Smooth muscle cell (in vitro differentiated cells): ENCODE measurements around the gene PODXL2. TPM values are rescaled to one million over a fixed set of nuclear protein-coding genes. Genes with fewer than 3 reads are reported as not detected.

Source experiments
- DNase-seq: peaks from one replicate; lab custom pipeline; 2025; ENCODE audit not compliant: unreplicated experiment; lab: John Stamatoyannopoulos, UW
- H2AFZ ChIP-seq: fragments of 200-600 bp; sonication (generic); 2 replicates; pipeline ENCODE4 v1.6.0; 2016; ENCODE audit warnings: antibody characterized with exemption, low read depth, mild to moderate bottlenecking
- H3F3A ChIP-seq: fragments of 200-600 bp; sonication (generic); 2 replicates; pipeline ENCODE4 v1.6.0; 2017; ENCODE audit warnings: antibody characterized with exemption, low read depth
- H3K27ac ChIP-seq: fragments of 200-600 bp; sonication (generic); 2 replicates; pipeline ENCODE4 v1.5.1; 2016; ENCODE audit warnings: low read depth, mild to moderate bottlenecking
- H3K27me3 ChIP-seq: fragments of 200-600 bp; sonication (generic); 2 replicates; pipeline ENCODE4 v1.6.1; 2016; ENCODE audit warnings: low read depth, mild to moderate bottlenecking
- H3K36me3 ChIP-seq: fragments of 200-600 bp; sonication (generic); 2 replicates; pipeline ENCODE4 v1.5.1; 2016; ENCODE audit warnings: low read depth
- H3K4me1 ChIP-seq: fragments of 200-600 bp; sonication (generic); 2 replicates; pipeline ENCODE4 v1.5.1; 2016; ENCODE audit warnings: low read depth
- H3K4me2 ChIP-seq: fragments of 200-600 bp; sonication (generic); 2 replicates; pipeline ENCODE4 v1.6.0; 2016; ENCODE audit warnings: mild to moderate bottlenecking
- H3K4me3 ChIP-seq: fragments of 200-600 bp; sonication (generic); 2 replicates; pipeline ENCODE4 v1.5.1; 2016; ENCODE audit warnings: mild to moderate bottlenecking
- H3K79me2 ChIP-seq: fragments of 200-600 bp; sonication (generic); 2 replicates; pipeline ENCODE4 v1.6.0; 2016; ENCODE audit warnings: low read depth, mild to moderate bottlenecking
- H3K9ac ChIP-seq: fragments of 200-600 bp; sonication (generic); 2 replicates; pipeline ENCODE4 v1.6.0; 2016; ENCODE audit warnings: low read depth
- H3K9me3 ChIP-seq: fragments of 200-600 bp; sonication (generic); replicated peaks from 2 replicates; pipeline ENCODE4 v1.5.1; 2016; ENCODE audit warnings: low read depth
- H4K20me1 ChIP-seq: fragments of 200-600 bp; sonication (generic); 2 replicates; pipeline ENCODE4 v1.6.0; 2016; ENCODE audit warnings: low read depth
- CTCF ChIP-seq: fragments of 200-600 bp; sonication (generic); IDR thresholded peaks from 2 replicates; pipeline ENCODE4 v1.5.1; 2017; ENCODE audit warnings: borderline replicate concordance, mild to moderate bottlenecking, antibody characterized with exemption; ENCODE audit not compliant: insufficient read depth, poor library complexity, severe bottlenecking
- WGBS: methylation state at CpG from one replicate; pipeline ENCODE4 v1.1.7; 2016; ENCODE audit warnings: low lambda C conversion rate; 5-methylcytosine and 5-hydroxymethylcytosine counted together
- polyA plus RNA-seq: library from polyadenylated mRNA; unstranded; fragments of >200 nt; fragmentation: Nextera tagmentation; extraction: Ambion mirVana; gene quantifications from 2 replicates; pipeline ENCODE4 v1.2.1, GENCODE V29; 2016
- total RNA-seq: library from RNA; depleted of rRNA; stranded (reverse); fragments of >200 nt; gene quantifications from 2 replicates; pipeline ENCODE4 v1.2.3, GENCODE V29; 2014

The PODXL2 gene
- total and polyA plus RNA-seq, 2 experiments from 2014 or later = 4.1 to 9.7 TPM

GRCh38 chr3:127710155-127710941, 81.4 kb downstream of the PODXL2 start:
- H3K36me3 ChIP-seq = no peaks in the 10 kb centered on the region
- no peak for DNase-seq
- 95% methylated on average over 18 of the region's 18 CpGs for WGBS

GRCh38 chr3:127711021-127711695, 82.2 kb downstream of the PODXL2 start:
- no peaks in the 10 kb centered on the region for H3K4me1 ChIP-seq
- H3K27me3 ChIP-seq = no peaks in the 10 kb centered on the region
- H3K27ac ChIP-seq = no peak overlapping the region
- H3K9me3 ChIP-seq = no peaks in the 10 kb centered on the region
- no peaks in the 10 kb centered on the region for H4K20me1 ChIP-seq
- no peak overlapping the region for H2AFZ ChIP-seq
- no peaks in the 10 kb centered on the region for H3K36me3 ChIP-seq
- H3K79me2 ChIP-seq = no peaks in the 10 kb centered on the region
- H3F3A ChIP-seq = no peaks in the 10 kb centered on the region
- H3K4me3 ChIP-seq = no peak overlapping the region
- no peak for DNase-seq
- WGBS = 87% methylated on average over 14 of the region's 14 CpGs
- H3K9ac ChIP-seq = no peak overlapping the region
- TF ChIP-seq CTCF = no peak
- no peak overlapping the region for H3K4me2 ChIP-seq

More at GRCh38 chr3:127710155-127710941, 81.4 kb downstream of the PODXL2 start:
- Histone ChIP-seq H4K20me1 (no peaks in the 10 kb centered on the region), H3K27ac (no peak overlapping the region), H2AFZ (no peak overlapping the region), H3K4me3 (no peak overlapping the region), H3K4me2 (no peak overlapping the region), H3K79me2 (no peaks in the 10 kb centered on the region), H3K9ac (no peak overlapping the region), H3K4me1 (no peaks in the 10 kb centered on the region), H3F3A (no peaks in the 10 kb centered on the region), H3K9me3 (no peaks in the 10 kb centered on the region), H3K27me3 (no peaks in the 10 kb centered on the region)
- TF ChIP-seq CTCF = no peak

GRCh38 chr3:127711896-127712295, 82.9 kb downstream of the PODXL2 start:
- H3K4me3 ChIP-seq = no peak overlapping the region
- H3K9ac ChIP-seq = no peak overlapping the region
- no peak overlapping the region for H2AFZ ChIP-seq
- 94% methylated on average over 14 of the region's 14 CpGs for WGBS
- no peaks in the 10 kb centered on the region for H3F3A ChIP-seq
- no peak overlapping the region for H3K27ac ChIP-seq
- no peak overlapping the region for H3K4me2 ChIP-seq
- H3K36me3 ChIP-seq = no peaks in the 10 kb centered on the region
- H3K9me3 ChIP-seq = no peaks in the 10 kb centered on the region
- H4K20me1 ChIP-seq = no peaks in the 10 kb centered on the region
- H3K79me2 ChIP-seq = no peaks in the 10 kb centered on the region
- no peaks in the 10 kb centered on the region for H3K4me1 ChIP-seq
- DNase-seq = no peak
- H3K27me3 ChIP-seq = no peaks in the 10 kb centered on the region
- TF ChIP-seq CTCF = no peak
